ENCODE data around the gene KRTAP22-1.

Gene KRTAP22-1

DNA sequence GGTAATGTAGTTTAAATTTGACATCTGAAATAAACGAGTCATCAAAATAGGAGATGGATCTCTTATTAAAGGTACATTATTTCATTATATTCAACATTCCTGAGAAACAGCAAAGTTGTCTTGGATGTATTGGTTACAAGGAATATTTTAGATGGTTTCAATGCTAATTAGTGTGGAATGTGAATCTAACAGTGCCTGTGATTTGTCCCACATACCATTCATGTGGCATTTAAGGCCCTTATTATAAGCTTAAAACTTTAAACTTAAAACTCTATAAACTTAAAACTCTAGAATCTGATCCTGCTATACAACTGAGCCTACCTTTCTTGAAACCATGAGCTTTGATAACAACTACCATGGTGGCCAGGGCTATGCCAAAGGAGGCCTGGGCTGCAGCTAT lies at the start of gene KRTAP22-1:
KRTAP22-1 (plus strand) TSS at position 301 of the 400 bp plus-strand sequence.
- DNase-seq: no peak

- no peak for DNase-seq
Measured at GRCh38 chr21:30552782-30553181, 48.1 kb upstream of the KRTAP22-1 start.

GRCh38 chr21:30555095-30555494 lies 45.8 kb upstream of the KRTAP22-1 start:
- DNase-seq: no peak

DNA sequence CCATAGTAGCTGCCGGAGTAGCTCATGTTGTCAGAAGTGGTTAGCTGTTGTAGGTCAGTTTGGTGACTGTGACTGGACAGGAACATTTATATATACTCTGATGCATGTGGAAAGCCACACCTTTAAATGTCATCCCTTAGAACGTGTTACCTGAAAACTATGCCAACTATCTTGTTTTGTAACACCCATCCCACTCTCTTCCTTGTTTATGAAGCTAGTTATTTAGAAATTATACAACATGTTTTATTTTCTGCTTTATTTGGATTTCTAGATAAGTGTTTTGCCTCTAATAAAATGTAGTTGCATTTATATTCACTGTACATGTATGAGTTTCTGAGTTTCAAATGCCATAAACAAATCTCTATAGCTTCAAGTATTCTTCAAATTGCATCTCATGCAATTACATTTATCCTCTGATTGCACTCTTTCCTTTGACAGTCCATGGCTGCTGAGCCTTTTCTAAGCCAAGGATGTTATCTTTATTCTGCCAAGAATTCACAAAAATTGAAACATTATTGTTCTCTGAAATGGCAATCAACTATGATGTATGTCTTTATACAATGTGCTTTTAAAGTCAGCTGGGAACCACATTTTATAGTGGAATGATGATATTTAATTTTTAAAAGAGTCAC lies 39.5 kb upstream of the KRTAP22-1 start, which contains the start of gene KRTAP19-7:
KRTAP19-7 (minus strand) TSS at position 51 of the 632 bp plus-strand sequence; CDS start at position 26, 25 bp downstream.
- DNase-seq: no peak

DNA sequence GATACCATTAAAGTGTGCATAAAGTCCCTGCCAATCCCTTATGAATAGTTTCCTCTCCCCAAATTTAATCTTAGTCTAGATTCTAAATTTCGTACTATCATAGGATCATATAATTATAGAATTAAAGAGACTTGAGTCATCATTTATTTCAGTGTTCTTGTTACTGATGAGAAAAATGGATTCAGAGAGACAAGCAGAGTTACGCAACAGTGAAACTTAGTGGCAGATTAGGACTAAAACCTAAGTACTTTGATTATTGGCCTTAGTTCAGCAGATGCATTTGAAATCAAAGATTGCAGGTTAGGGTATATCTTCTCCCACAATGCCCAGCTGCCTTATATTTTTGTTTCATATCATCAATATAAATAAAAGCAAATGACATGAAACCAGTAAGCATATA lies 38.9 kb upstream of the KRTAP22-1 start:
- no peak for DNase-seq

GRCh38 chr21:30563072-30563471 lies 37.8 kb upstream of the KRTAP22-1 start:
- DNase-seq: no peak

DNA sequence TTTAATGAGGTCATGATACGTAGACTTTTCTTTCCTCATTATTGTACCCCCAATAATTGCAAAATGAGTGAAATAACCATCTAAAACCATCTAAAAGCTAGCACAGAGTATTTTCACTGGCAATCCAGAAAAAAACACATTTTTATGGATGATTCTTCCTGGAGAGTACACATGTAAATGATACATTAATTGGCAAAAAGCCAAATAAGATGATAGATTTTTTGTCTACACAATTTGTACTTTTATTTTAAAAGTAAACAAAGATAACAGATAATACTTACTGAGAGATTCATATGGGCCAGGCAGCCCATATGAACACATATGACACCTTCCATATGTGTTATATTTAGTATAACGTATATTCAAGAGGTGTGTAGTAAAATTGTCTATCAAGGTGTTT lies 37.3 kb upstream of the KRTAP22-1 start:
- no peak for DNase-seq

GRCh38 chr21:30567617-30568016 lies 33.3 kb upstream of the KRTAP22-1 start:
- no peak for DNase-seq

DNA sequence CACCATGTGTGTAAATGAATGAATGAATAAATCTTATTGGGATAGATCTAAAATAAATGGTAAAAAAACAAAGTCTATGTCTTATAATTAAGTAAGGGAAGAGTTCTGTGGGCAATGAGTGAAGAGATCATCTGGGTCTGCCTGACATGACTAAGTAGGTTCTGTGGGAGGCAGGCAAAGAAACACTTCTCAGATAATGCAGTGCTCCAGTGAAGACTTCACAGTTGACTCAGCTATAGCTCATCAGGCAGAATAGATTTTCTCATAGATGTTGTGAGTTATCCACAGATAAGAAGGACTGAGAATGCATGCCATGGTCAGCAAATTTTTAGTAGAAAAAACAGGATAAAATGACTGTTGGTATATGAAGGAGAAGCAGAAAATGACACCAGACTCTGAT lies 23.1 kb upstream of the KRTAP22-1 start:
- no peak for DNase-seq

- DNase-seq: no peak
Measured at GRCh38 chr21:30579346-30579745, 21.5 kb upstream of the KRTAP22-1 start.

DNA sequence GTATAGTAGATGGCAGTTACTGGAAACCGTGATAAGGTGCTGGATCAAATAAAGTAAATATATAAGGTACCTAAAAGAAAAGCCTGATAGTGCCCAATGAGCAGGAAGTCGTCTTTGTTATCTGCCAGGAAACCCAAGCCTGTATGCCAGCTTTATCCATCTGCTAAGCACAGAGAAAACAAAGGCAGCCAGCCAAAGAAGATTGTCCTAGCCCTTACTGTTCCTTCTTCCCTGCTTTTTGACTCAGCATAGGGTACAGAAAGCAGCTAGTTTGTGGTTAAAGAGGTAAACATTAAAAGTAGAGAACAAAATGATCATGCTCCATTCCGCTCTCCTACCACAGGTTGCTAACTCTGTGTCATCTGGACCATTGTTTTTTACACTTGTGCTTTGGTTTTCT lies 20.8 kb upstream of the KRTAP22-1 start:
- DNase-seq: no peak

- DNase-seq: no peak
Measured at GRCh38 chr21:30582870-30583269, 18.0 kb upstream of the KRTAP22-1 start.

DNA sequence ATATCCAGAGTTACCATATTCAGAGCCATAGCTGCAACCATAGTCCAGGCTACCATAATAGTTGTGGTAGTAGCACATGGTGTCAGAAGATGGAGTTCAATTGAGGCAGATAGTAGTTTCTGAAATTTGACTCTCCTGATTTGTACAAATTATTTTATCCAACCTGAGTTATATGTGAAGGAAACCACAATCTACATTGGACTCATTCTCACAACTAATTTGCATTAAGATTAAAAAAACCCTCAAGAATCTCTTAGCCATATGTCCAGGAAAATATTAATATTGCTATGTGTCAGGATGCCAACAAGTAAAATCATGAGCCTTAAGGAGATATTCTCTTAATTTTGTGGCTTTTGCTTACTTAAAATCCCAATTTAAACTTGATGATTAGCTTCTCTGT lies 10.6 kb upstream of the KRTAP22-1 start, which contains the start of gene KRTAP22-2:
KRTAP22-2 (minus strand) TSS at position 101 of the 400 bp plus-strand sequence.
- no peak for DNase-seq

DNA sequence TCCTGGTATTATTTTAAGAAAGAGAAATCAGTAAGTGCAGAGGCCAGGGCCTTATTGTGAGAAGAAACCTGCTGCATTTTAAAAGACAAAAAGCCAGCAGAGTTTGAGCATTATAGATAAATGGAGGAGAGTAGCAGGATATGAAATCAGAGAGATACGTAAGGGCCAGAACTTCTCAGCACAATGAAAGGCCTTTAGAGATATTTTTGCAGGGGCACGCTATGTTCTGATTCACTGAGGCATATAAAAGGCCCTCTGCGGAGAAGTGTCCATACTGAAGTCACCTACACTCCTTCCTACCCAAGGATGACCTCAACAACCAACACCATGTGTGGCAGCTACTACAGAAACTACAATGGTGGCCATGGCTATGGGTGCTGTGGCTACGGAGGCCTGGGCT lies 8.7 kb upstream of the KRTAP22-1 start, which contains the start of gene KRTAP6-3:
KRTAP6-3 (plus strand) TSS at position 301 of the 400 bp plus-strand sequence; CDS start at position 307, 6 bp downstream.
- DNase-seq: no peak

DNA sequence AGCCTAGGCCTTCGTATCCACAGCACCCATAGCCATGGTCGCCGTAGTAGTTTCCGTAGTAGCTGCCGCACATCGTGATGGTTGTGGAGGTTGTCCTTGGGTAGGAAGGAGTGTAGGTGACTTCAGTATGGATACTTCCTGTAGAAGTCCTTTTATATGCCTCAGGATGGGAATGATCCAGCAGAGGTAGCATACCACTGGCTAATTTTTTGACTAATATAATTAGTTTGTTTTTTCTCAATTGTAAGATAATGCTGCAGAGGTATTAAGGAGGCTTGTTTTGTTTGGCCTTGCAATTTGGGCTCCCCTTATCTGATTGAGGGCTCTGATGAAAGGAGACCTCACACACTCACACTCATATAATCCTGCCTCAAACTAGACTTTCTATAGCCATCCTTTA lies 2.1 kb upstream of the KRTAP22-1 start, which contains the start of gene KRTAP6-2:
KRTAP6-2 (minus strand) TSS at position 101 of the 400 bp plus-strand sequence; CDS start at position 73, 28 bp downstream.
- no peak for DNase-seq

GRCh38 chr21:30605968-30606367 lies 5.1 kb downstream of the KRTAP22-1 start:
- DNase-seq: no peak

GRCh38 chr21:30612132-30612531 lies 11.2 kb downstream of the KRTAP22-1 start:
- DNase-seq: no peak

GRCh38 chr21:30613836-30614235 lies 12.9 kb downstream of the KRTAP22-1 start, which contains the start of gene KRTAP6-1:
TSS of gene KRTAP6-1 (minus strand) at chr21:30613930. CDS start at chr21:30613904, 26 bp downstream.
- DNase-seq: no peak

- no peak for DNase-seq
Measured at GRCh38 chr21:30615199-30615598, 14.3 kb downstream of the KRTAP22-1 start.

DNA sequence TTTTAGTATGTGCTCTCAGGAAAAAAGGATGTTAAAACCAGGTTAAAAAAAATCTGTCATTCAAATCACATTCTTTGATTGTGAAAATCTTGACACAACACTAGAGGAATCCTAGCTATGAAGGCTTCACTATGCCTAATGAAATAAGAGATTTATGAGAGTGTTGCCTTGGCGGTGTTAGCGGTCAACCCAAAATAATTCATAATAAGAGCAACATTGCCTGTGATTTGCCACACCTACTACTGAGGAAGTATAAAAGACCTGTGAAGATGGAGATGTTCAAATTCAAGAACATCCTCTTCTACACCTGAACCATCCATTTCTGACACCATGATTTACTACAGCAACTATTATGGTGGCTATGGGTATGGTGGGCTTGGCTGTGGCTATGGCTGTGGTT lies 15.2 kb downstream of the KRTAP22-1 start, which contains the start of gene KRTAP20-1:
KRTAP20-1 (plus strand) TSS at position 301 of the 400 bp plus-strand sequence; CDS start at position 331, 30 bp downstream.
- DNase-seq: no peak

DNA sequence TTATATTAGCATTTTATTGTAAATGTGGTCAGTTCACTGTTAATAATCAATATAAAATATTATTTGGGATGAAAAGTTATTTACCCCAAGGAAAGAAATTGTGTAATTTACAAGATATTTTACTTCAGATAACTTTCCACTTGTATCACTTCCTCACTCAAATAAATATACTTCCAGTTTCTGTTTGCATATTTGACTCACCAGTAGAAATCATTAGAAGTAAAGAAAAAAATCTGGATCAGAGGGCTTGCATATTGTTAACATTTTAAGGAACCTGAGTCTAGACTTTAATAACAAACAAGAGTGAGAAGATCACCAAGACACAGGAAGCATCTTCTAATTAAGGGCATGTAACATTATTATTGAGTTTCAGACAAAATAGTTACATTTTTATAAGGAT lies 19.2 kb downstream of the KRTAP22-1 start:
- no peak for DNase-seq

DNA sequence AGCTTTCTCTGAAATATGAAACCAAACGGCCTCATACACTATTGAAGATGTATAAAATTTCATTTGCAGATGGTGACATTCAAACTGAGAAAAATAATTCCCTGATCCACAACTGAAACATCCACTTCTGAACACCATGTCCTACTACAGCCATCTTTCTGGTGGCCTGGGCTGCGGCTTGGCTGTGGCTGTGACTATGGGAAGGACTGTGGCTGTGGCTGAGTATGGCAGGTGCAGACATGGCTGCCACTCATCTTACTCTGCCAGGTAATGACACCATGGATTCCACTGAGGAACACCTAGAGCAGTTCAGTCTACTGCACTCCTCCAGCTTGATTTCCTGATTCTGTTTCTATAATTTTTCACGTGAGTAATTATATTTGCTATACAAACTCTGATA lies 19.6 kb downstream of the KRTAP22-1 start, which contains the start of gene KRTAP20-4:
KRTAP20-4 (plus strand) TSS at position 106 of the 400 bp plus-strand sequence.
- no peak for DNase-seq

GRCh38 chr21:30623362-30623761 lies 22.5 kb downstream of the KRTAP22-1 start:
- DNase-seq: no peak

DNA sequence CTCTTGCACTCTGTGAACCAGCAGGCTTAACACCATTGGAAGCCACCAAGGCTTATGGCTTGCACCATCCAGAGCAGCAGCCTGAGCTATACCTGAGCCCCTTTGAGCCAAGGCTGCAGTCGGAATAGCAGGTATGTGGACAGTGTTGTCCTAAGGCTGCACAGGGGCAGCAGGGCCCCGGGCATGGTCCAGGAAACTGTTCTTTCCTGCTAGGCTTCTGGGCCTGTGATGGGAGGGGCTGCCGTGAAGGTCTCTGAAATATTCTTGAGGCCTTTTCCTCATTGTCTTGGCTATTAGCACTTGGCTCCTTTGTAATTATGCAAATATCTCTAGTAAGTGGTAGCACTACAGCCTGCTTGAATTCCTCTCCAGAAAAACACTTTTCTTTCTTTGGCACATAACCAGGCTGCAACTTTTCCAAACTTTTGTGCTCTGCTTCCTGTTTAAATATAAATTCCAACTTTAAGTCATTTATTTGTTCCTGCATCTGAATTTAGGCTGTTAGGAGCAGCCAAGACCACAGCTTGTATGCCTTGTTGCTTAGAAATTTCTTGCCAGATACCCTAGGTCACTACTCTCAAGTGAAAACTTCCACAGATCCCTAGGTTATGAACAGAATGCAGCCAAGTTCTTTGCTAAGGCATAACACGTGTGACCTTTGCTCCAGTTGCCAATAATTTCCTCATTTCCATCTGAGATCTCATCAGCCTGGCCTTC lies 24.7 kb downstream of the KRTAP22-1 start:
- DNase-seq: no peak
